ENCODE data around the gene ZBTB16. TPM values are rescaled to one million over a fixed set of nuclear protein-coding genes. Genes with fewer than 3 reads are reported as not detected.

ZBTB16 gene
- total RNA-seq, 1 experiment from 2014 or later = 70.4 TPM

- H3K27ac Mint-ChIP-seq (ENCODE audit: low read depth, unreplicated experiment) = peak overlapping the region; percentile 79
- no peak for TF ChIP-seq CTCF (IDR thresholded peaks at IDR 0.05; ENCODE audit: unreplicated experiment)
- no peak for DNase-seq (ENCODE audit: unreplicated experiment)
- no TSS peak for BruUV-seq (replicated peaks)
- POLR2A ChIA-PET = no interaction called here
- H3K27me3 Mint-ChIP-seq (ENCODE audit: insufficient read depth, unreplicated experiment) = no peaks in the 10 kb centered on the region
- H3K36me3 Mint-ChIP-seq (ENCODE audit: insufficient read depth, unreplicated experiment) = no peaks in the 10 kb centered on the region
- intact Hi-C loops (cut with micrococcal nuclease) = no loop called here
- no peak overlapping the region for H3K4me3 Mint-ChIP-seq (ENCODE audit: unreplicated experiment)
- peaks cover 58% of the 10 kb centered on the region for H3K4me1 Mint-ChIP-seq (ENCODE audit: insufficient read depth, unreplicated experiment)
- CTCF ChIA-PET = no interaction called here
- no peaks in the 10 kb centered on the region for H3K9me3 Mint-ChIP-seq (ENCODE audit: unreplicated experiment)
These were observed 166.8 kb downstream of the ZBTB16 start for GRCh38 chr11:114226356-114226755.

GRCh38 chr11:114228435-114229411, 169.2 kb downstream of the ZBTB16 start:
- ChIA-PET POLR2A (interaction anchor here (0.5 to 1.4 kb wide), 3 partner anchors 50 to 152 kb away, joined by 3 to 4 read pairs (median 3); no protein-coding TSS in a partner anchor), CTCF (interaction anchor here (0.6 to 1.4 kb wide), 3 partner anchors 13 to 234 kb away, joined by 3 to 4 read pairs (median 4); no protein-coding TSS in a partner anchor)
- Mint-ChIP-seq H3K27me3 (ENCODE audit: insufficient read depth, unreplicated experiment) (no peaks in the 10 kb centered on the region), H3K27ac (ENCODE audit: low read depth, unreplicated experiment) (peak overlapping the region; percentile 20), H3K36me3 (ENCODE audit: insufficient read depth, unreplicated experiment) (no peaks in the 10 kb centered on the region), H3K9me3 (ENCODE audit: unreplicated experiment) (no peaks in the 10 kb centered on the region), H3K4me1 (ENCODE audit: insufficient read depth, unreplicated experiment) (peaks cover 59% of the 10 kb centered on the region), H3K4me3 (ENCODE audit: unreplicated experiment) (no peak overlapping the region)
- no peak for TF ChIP-seq CTCF (IDR thresholded peaks at IDR 0.05; ENCODE audit: unreplicated experiment)
- intact Hi-C loops (cut with micrococcal nuclease) = no loop called here
- DNase-seq (ENCODE audit: unreplicated experiment) = no peak
- BruUV-seq (replicated peaks) = no TSS peak

- H3K27me3 Mint-ChIP-seq (ENCODE audit: insufficient read depth, unreplicated experiment) = no peaks in the 10 kb centered on the region
- no peak for DNase-seq (ENCODE audit: unreplicated experiment)
- TF ChIP-seq CTCF (IDR thresholded peaks at IDR 0.05; ENCODE audit: unreplicated experiment) = no peak
- H3K27ac Mint-ChIP-seq (ENCODE audit: low read depth, unreplicated experiment) = no peak overlapping the region
- no peak overlapping the region for H3K4me3 Mint-ChIP-seq (ENCODE audit: unreplicated experiment)
- ChIA-PET CTCF (interaction anchor here (1.1 kb wide), 1 partner anchor 18 kb away, joined by 5 read pairs; no protein-coding TSS in a partner anchor), POLR2A (interaction anchor here (1.2 kb wide), 1 partner anchor 51 kb away, joined by 3 read pairs; no protein-coding TSS in a partner anchor)
- intact Hi-C loops (cut with micrococcal nuclease) = no loop called here
- no peaks in the 10 kb centered on the region for H3K9me3 Mint-ChIP-seq (ENCODE audit: unreplicated experiment)
- no TSS peak for BruUV-seq (replicated peaks)
- peaks cover 57% of the 10 kb centered on the region for H3K4me1 Mint-ChIP-seq (ENCODE audit: insufficient read depth, unreplicated experiment)
- H3K36me3 Mint-ChIP-seq (ENCODE audit: insufficient read depth, unreplicated experiment) = no peaks in the 10 kb centered on the region
These were observed 170.7 kb downstream of the ZBTB16 start for GRCh38 chr11:114230031-114230704.
